Small intestine (tissue), 7 donors: ENCODE data around the gene PLCB2. TPM values are rescaled to one million over a fixed set of nuclear protein-coding genes. Genes with fewer than 3 reads are reported as not detected.

Experiments
- DNase-seq, 2 donors: peaks; one replicate each; pipeline versions ENCODE4 v3.0.0 to v3.0.0-alpha.2; 2013
- FAIRE-seq: peaks from 2 replicates; lab custom pipeline; 2012; peaks lifted over from hg19 to GRCh38; lab: Jason Lieb, UNC
- H3K27ac ChIP-seq, 3 donors: one replicate each; pipeline ENCODE4 v1.5.1; 2013; ENCODE audit warnings: low read length in 2 of 3, mild to moderate bottlenecking in 2 of 3, control low read depth in 1 of 3, inconsistent platforms in 1 of 3, low read depth in 1 of 3, moderate library complexity in 1 of 3
- H3K27me3 ChIP-seq, 3 donors: one replicate each; pipeline ENCODE4 v1.6.1; 2013; ENCODE audit warnings: low read length in 3 of 3, inconsistent platforms in 1 of 3; ENCODE audit not compliant: control insufficient read depth in 3 of 3, insufficient read depth in 3 of 3
- H3K36me3 ChIP-seq, 3 donors: one replicate each; pipeline ENCODE4 v1.6.1; 2013; ENCODE audit warnings: low read length in 3 of 3, inconsistent platforms in 1 of 3, low read depth in 1 of 3, mild to moderate bottlenecking in 1 of 3, moderate library complexity in 1 of 3; ENCODE audit not compliant: control insufficient read depth in 3 of 3, insufficient read depth in 2 of 3
- H3K4me1 ChIP-seq, 3 donors: one replicate each; pipeline ENCODE4 v1.6.1; 2013; ENCODE audit warnings: low read length in 2 of 3, inconsistent platforms in 1 of 3, low read depth in 1 of 3, mild to moderate bottlenecking in 1 of 3, moderate library complexity in 1 of 3; ENCODE audit not compliant: control insufficient read depth in 3 of 3, insufficient read depth in 2 of 3
- H3K4me3 ChIP-seq, 3 donors: one replicate each; pipeline ENCODE4 v1.5.1; 2013; ENCODE audit warnings: low read length in 3 of 3, control low read depth in 1 of 3, inconsistent platforms in 1 of 3, low read depth in 1 of 3, mild to moderate bottlenecking in 1 of 3, moderate library complexity in 1 of 3
- H3K9me3 ChIP-seq, 2 donors: one replicate each; pipeline ENCODE4 v1.6.1; 2013; ENCODE audit warnings: low read depth in 1 of 2, low read length in 1 of 2; ENCODE audit not compliant: control insufficient read depth in 2 of 2, insufficient read depth in 1 of 2
- WGBS, 3 donors: extraction: QIAGEN DNeasy Blood & Tissue Kit; methylation state at CpG; one replicate each; pipeline ENCODE4 v1.1.7; 2013; 5-methylcytosine and 5-hydroxymethylcytosine counted together
- polyA plus RNA-seq, 4 donors: library from polyadenylated mRNA; stranded (reverse) in 3 of 4; unstranded in 1 of 4; fragments of 200-250 nt in 3 of 4; fragments of 120-200 nt in 1 of 4; gene quantifications; one replicate each; pipeline versions ENCODE4 v1.2.1 to v1.2.3, GENCODE V29; 2013
- donor health status: healthy with polysubstance abuse.
- donor health status: control.
- donor health status: control.
- donor health status: Bipolar disorder and iron deficiency.
- donor health status: healthy.

The PLCB2 gene
- polyA plus RNA-seq, 4 donors = 5.6 to 11.4 (median 7.8) TPM

- no peaks in the 10 kb centered on the region for H3K9me3 ChIP-seq
- H3K4me1 ChIP-seq = peaks cover 0 to 3% (median 0%) of the 10 kb centered on the region in 3 donors
- no peak for DNase-seq
- no peaks in the 10 kb centered on the region for H3K27me3 ChIP-seq
- no peak overlapping the region for H3K27ac ChIP-seq
- 75 to 86% (median 80%) methylated on average over 4 of the region's 4 CpGs for WGBS, 3 donors
- peaks cover 0 to 94% (median 0%) of the 10 kb centered on the region in 3 donors for H3K36me3 ChIP-seq
- H3K4me3 ChIP-seq = no peak overlapping the region
- FAIRE-seq = no peak
Observed at GRCh38 chr15:40269604-40270003, 38.1 kb downstream of the PLCB2 start.

- Histone ChIP-seq H3K4me3 (no peak overlapping the region), H3K27ac (no peak overlapping the region), H3K27me3 (no peaks in the 10 kb centered on the region), H3K4me1 (peaks cover 0 to 14% (median 0%) of the 10 kb centered on the region in 3 donors), H3K36me3 (peaks cover 0 to 81% (median 0%) of the 10 kb centered on the region in 3 donors), H3K9me3 (no peaks in the 10 kb centered on the region)
- DNase-seq (no peak), FAIRE-seq (no peak)
- whole genome bisulfite sequencing, 3 donors = 83 to 89% (median 86%) methylated on average over 4 of the region's 4 CpGs
Observed at GRCh38 chr15:40267670-40268069, 40.1 kb downstream of the PLCB2 start.

GRCh38 chr15:40266828-40267304 lies 40.9 kb downstream of the PLCB2 start:
- FAIRE-seq (no peak), DNase-seq (no peak)
- no peak overlapping the region for H3K27ac ChIP-seq
- peaks cover 0 to 18% (median 0%) of the 10 kb centered on the region in 3 donors for H3K4me1 ChIP-seq
- H3K36me3 ChIP-seq = peaks cover 0 to 73% (median 0%) of the 10 kb centered on the region in 3 donors
- no peak overlapping the region for H3K4me3 ChIP-seq
- H3K27me3 ChIP-seq = no peaks in the 10 kb centered on the region
- WGBS, 3 donors = 56 to 71% (median 58%) methylated on average over 7 of the region's 7 CpGs
- H3K9me3 ChIP-seq = no peaks in the 10 kb centered on the region

GRCh38 chr15:40265875-40266274 lies 41.9 kb downstream of the PLCB2 start:
- no peak overlapping the region for H3K27ac ChIP-seq
- FAIRE-seq (no peak), DNase-seq (no peak)
- H3K27me3 ChIP-seq = no peaks in the 10 kb centered on the region
- H3K36me3 ChIP-seq = peaks cover 0 to 69% (median 0%) of the 10 kb centered on the region in 3 donors
- H3K9me3 ChIP-seq = no peaks in the 10 kb centered on the region
- H3K4me1 ChIP-seq = peaks cover 0 to 15% (median 0%) of the 10 kb centered on the region in 3 donors
- H3K4me3 ChIP-seq = no peak overlapping the region
- WGBS, 3 donors = 91 to 94% (median 93%) methylated on average over 19 to 20 of the region's 20 CpGs

- WGBS, 3 donors = 76 to 82% (median 79%) methylated on average over 10 of the region's 10 CpGs
- FAIRE-seq (no peak), DNase-seq (no peak)
- Histone ChIP-seq H3K9me3 (no peaks in the 10 kb centered on the region), H3K36me3 (peaks cover 0 to 65% (median 0%) of the 10 kb centered on the region in 3 donors), H3K4me1 (peaks cover 0 to 15% (median 0%) of the 10 kb centered on the region in 3 donors), H3K4me3 (no peak overlapping the region), H3K27me3 (no peaks in the 10 kb centered on the region), H3K27ac (no peak overlapping the region)
Observed at GRCh38 chr15:40265355-40265754, 42.4 kb downstream of the PLCB2 start.

- no peaks in the 10 kb centered on the region for H3K27me3 ChIP-seq
- H3K9me3 ChIP-seq = no peaks in the 10 kb centered on the region
- H3K36me3 ChIP-seq = peaks cover 0 to 58% (median 0%) of the 10 kb centered on the region in 3 donors
- H3K4me3 ChIP-seq = no peak overlapping the region
- DNase-seq (no peak), FAIRE-seq (no peak)
- peaks cover 0 to 15% (median 0%) of the 10 kb centered on the region in 3 donors for H3K4me1 ChIP-seq
- WGBS, 3 donors = 84 to 87% (median 84%) methylated on average over 16 of the region's 16 CpGs
- H3K27ac ChIP-seq = no peak overlapping the region
Observed at GRCh38 chr15:40264321-40265153, 43.2 kb downstream of the PLCB2 start.

GRCh38 chr15:40263024-40263754 lies 44.5 kb downstream of the PLCB2 start:
- FAIRE-seq (no peak), DNase-seq (peak in 1 of 2 donors; percentile 77)
- no peak overlapping the region for H3K4me3 ChIP-seq
- WGBS, 3 donors = 70 to 77% (median 73%) methylated on average over 12 of the region's 12 CpGs
- peaks cover 0 to 56% (median 0%) of the 10 kb centered on the region in 3 donors for H3K36me3 ChIP-seq
- H3K27ac ChIP-seq = peak overlapping the region in 1 of 3 donors; percentile 34
- H3K27me3 ChIP-seq = no peaks in the 10 kb centered on the region
- peaks cover 0 to 15% (median 0%) of the 10 kb centered on the region in 3 donors for H3K4me1 ChIP-seq
- no peaks in the 10 kb centered on the region for H3K9me3 ChIP-seq

GRCh38 chr15:40259021-40259420 lies 48.7 kb downstream of the PLCB2 start:
- Histone ChIP-seq H3K4me1 (peaks cover 0 to 15% (median 0%) of the 10 kb centered on the region in 3 donors), H3K36me3 (peaks cover 0 to 56% (median 0%) of the 10 kb centered on the region in 3 donors), H3K4me3 (no peak overlapping the region), H3K9me3 (no peaks in the 10 kb centered on the region), H3K27me3 (peaks cover 0 to 3% (median 0%) of the 10 kb centered on the region in 3 donors), H3K27ac (no peak overlapping the region)
- WGBS, 3 donors = 71 to 84% (median 79%) methylated on average over 7 of the region's 7 CpGs
- no peak for DNase-seq
- FAIRE-seq = no peak
